Measurements from ENCODE around the gene TSPAN16. TPM values are rescaled to one million over a fixed set of nuclear protein-coding genes. Genes with fewer than 3 reads are reported as not detected.
"Not testable (repeated sequence)": the region's sequence is repeated elsewhere in the genome, so short reads cannot be mapped to it uniquely, and the experiment has no call there.

TSPAN16 gene
- total and polyA plus RNA-seq, 2 experiments from 2014 or later: not detected

DNA sequence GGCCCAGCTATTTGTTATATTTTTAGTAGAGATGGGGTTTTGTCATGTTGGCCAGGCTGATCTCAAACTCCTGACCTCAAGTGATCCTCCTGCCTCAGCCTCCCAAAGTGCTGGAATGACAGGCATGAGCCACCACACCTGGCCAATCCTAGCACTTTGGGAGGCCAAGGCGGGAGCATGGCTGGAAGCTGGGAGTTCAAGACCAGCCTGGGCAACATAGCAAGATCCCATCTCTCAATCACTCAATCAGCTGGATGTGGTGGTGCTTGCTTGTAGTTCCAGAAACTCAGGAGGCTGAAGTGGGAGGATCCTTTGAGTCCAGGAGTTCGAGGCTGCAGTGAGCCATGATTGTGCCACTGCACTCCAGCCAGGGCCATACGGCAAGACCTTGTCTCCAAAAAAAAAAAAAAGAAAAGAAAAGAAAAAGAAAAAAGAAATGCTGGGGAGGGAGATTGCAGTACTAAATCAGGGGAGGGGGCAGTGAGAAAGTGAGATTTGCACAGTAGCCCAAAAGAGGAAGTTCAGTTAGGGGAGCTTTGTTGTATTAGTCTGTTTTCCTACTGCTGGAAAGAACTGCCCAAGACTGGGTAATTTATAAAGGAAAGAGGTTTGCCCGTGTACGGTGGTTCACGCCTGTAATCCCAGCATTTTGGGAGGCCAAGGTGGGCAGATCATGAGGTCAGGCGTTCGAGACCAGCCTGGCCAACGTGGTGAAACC is 24.5 kb downstream of the TSPAN16 start:
- H3K36me3 Mint-ChIP-seq (ENCODE audit: low read depth); H3K27me3 Mint-ChIP-seq (ENCODE audit: insufficient read depth, low read depth, poor library complexity); H3K4me3 Mint-ChIP-seq; H3K27me3 ChIP-seq (ENCODE audit: insufficient read depth); H3K27ac ChIP-seq (ENCODE audit: low read depth); H2AFZ ChIP-seq; H3F3A ChIP-seq (replicated peaks; ENCODE audit: low read depth); H3K9me3 Mint-ChIP-seq; ATAC-seq; H3K4me1 ChIP-seq (ENCODE audit: insufficient read depth); H4K20me1 ChIP-seq (replicated peaks; ENCODE audit: insufficient read depth); H3K27ac Mint-ChIP-seq; H3K79me2 ChIP-seq (replicated peaks; ENCODE audit: insufficient read depth); H3K9me2 ChIP-seq (ENCODE audit: insufficient read depth); H3K4me3 ChIP-seq; H3K36me3 ChIP-seq (ENCODE audit: insufficient read depth); H3K4me2 ChIP-seq; DNase-seq (ENCODE audit: low spot score): not testable (repeated sequence)
- peaks cover 15% of the 10 kb centered on the region for H3K4me1 Mint-ChIP-seq

DNA sequence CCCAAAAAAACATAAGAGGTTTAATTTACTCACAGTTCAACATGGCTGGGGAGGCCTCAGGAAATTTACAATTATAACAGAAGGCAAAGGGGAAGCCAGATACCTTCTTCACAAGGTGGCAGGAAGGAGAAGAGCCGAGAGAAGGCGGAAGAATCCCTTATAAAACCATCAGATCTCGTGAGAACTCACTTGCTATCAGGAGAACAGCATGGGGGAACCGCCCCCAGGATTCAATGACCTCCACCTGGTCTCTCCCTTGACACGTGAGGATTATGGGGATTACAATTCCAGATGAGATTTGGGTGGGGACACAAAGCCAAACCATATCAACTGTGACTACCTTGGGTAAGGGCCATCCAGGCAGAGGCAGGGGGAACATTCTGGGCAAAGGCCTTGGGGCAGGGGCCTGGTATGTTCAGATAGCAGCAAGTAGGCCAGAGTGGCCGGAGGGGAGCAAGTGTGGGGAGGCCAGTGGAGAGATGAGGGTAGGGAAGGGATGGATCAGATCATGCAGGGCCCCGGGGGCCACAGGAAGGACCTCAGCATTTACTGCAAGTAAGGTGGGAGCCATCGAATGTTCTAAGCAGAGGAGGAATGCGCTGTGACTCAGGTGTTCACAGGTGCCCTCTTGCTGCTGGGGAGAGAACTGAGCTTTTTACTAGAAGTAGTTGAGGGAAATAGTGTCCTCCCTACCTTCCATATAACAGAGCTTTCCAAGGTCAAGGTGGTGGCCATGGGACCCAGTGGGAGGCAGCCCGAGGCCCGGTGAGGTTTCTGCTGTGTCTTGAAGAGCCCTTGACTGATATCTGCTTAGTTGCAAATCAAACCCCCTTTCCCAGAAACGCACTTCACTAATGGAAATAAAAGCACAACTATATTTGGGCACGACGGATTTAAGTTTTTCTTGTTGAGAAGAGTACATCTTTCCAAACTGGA is 25.5 kb downstream of the TSPAN16 start:
- Histone ChIP-seq H2AFZ (no peak overlapping the region), H3K4me2 (no peak overlapping the region), H3K79me2 (replicated peaks; ENCODE audit: insufficient read depth) (no peaks in the 10 kb centered on the region), H3K9me2 (ENCODE audit: insufficient read depth) (no peaks in the 10 kb centered on the region), H3K27ac (ENCODE audit: low read depth) (0 out of 2 replicates have a peak overlapping the region, but pooled peaks have one; percentile 27), H3K27me3 (ENCODE audit: insufficient read depth) (no peaks in the 10 kb centered on the region), H3K4me1 (ENCODE audit: insufficient read depth) (no peaks in the 10 kb centered on the region; the same call in 1 of the 2 replicates), H3K36me3 (ENCODE audit: insufficient read depth) (no peaks in the 10 kb centered on the region), H3F3A (replicated peaks; ENCODE audit: low read depth) (no peaks in the 10 kb centered on the region; the same call in 1 of the 2 replicates), H4K20me1 (replicated peaks; ENCODE audit: insufficient read depth) (no peaks in the 10 kb centered on the region), H3K4me3 (no peak overlapping the region)
- Mint-ChIP-seq H3K27ac (peak overlapping the region; percentile 17; the same call in 1 of the 2 replicates), H3K4me1 (peaks cover 15% of the 10 kb centered on the region), H3K27me3 (ENCODE audit: insufficient read depth, low read depth, poor library complexity) (peaks cover 10% of the 10 kb centered on the region), H3K36me3 (ENCODE audit: low read depth) (no peaks in the 10 kb centered on the region; the same call in 2 of the 3 replicates), H3K9me3 (no peaks in the 10 kb centered on the region), H3K4me3 (no peak overlapping the region)
- TF ChIP-seq EZH2 (IDR thresholded peaks at IDR 0.05; ENCODE audit: low read depth, unreplicated experiment) (no peak), POLR2AphosphoS5 (IDR thresholded peaks at IDR 0.05; ENCODE audit: low read depth) (no peak), JUNB (IDR thresholded peaks at IDR 0.05; ENCODE audit: unreplicated experiment) (no peak)
- TF ChIP-seq, protein P1, sequence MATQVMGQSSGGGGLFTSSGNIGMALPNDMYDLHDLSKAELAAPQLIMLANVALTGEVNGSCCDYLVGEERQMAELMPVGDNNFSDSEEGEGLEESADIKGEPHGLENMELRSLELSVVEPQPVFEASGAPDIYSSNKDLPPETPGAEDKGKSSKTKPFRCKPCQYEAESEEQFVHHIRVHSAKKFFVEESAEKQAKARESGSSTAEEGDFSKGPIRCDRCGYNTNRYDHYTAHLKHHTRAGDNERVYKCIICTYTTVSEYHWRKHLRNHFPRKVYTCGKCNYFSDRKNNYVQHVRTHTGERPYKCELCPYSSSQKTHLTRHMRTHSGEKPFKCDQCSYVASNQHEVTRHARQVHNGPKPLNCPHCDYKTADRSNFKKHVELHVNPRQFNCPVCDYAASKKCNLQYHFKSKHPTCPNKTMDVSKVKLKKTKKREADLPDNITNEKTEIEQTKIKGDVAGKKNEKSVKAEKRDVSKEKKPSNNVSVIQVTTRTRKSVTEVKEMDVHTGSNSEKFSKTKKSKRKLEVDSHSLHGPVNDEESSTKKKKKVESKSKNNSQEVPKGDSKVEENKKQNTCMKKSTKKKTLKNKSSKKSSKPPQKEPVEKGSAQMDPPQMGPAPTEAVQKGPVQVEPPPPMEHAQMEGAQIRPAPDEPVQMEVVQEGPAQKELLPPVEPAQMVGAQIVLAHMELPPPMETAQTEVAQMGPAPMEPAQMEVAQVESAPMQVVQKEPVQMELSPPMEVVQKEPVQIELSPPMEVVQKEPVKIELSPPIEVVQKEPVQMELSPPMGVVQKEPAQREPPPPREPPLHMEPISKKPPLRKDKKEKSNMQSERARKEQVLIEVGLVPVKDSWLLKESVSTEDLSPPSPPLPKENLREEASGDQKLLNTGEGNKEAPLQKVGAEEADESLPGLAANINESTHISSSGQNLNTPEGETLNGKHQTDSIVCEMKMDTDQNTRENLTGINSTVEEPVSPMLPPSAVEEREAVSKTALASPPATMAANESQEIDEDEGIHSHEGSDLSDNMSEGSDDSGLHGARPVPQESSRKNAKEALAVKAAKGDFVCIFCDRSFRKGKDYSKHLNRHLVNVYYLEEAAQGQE (IDR thresholded peaks at IDR 0.05; ENCODE audit: unreplicated experiment): no peak
- TF ChIP-seq, protein P2, sequence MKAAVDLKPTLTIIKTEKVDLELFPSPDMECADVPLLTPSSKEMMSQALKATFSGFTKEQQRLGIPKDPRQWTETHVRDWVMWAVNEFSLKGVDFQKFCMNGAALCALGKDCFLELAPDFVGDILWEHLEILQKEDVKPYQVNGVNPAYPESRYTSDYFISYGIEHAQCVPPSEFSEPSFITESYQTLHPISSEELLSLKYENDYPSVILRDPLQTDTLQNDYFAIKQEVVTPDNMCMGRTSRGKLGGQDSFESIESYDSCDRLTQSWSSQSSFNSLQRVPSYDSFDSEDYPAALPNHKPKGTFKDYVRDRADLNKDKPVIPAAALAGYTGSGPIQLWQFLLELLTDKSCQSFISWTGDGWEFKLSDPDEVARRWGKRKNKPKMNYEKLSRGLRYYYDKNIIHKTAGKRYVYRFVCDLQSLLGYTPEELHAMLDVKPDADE (IDR thresholded peaks at IDR 0.05): no peak
- TF ChIP-seq, protein P3, sequence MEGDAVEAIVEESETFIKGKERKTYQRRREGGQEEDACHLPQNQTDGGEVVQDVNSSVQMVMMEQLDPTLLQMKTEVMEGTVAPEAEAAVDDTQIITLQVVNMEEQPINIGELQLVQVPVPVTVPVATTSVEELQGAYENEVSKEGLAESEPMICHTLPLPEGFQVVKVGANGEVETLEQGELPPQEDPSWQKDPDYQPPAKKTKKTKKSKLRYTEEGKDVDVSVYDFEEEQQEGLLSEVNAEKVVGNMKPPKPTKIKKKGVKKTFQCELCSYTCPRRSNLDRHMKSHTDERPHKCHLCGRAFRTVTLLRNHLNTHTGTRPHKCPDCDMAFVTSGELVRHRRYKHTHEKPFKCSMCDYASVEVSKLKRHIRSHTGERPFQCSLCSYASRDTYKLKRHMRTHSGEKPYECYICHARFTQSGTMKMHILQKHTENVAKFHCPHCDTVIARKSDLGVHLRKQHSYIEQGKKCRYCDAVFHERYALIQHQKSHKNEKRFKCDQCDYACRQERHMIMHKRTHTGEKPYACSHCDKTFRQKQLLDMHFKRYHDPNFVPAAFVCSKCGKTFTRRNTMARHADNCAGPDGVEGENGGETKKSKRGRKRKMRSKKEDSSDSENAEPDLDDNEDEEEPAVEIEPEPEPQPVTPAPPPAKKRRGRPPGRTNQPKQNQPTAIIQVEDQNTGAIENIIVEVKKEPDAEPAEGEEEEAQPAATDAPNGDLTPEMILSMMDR (conservative IDR thresholded peaks at IDR 0.05; ENCODE audit: low read depth in 2 of 2): peak; percentile 41 to 57
- DNase-seq (ENCODE audit: low spot score) (peak; percentile 48), ATAC-seq (peak; percentile 33)
